GM19025 (cell line): Measurements from ENCODE around the gene NCOA7.
"Not testable (repeated sequence)": the region's sequence is repeated elsewhere in the genome, so short reads cannot be mapped to it uniquely, and the experiment has no call there.

ENCODE experiments used
- ATAC-seq: cut with Tn5 transposase; IDR thresholded peaks from one replicate; pipeline ENCODE4 v1.9.1; 2021; ENCODE audit warnings: mild to moderate bottlenecking, low read depth, moderate library complexity; ENCODE audit not compliant: unreplicated experiment

Gene NCOA7

DNA sequence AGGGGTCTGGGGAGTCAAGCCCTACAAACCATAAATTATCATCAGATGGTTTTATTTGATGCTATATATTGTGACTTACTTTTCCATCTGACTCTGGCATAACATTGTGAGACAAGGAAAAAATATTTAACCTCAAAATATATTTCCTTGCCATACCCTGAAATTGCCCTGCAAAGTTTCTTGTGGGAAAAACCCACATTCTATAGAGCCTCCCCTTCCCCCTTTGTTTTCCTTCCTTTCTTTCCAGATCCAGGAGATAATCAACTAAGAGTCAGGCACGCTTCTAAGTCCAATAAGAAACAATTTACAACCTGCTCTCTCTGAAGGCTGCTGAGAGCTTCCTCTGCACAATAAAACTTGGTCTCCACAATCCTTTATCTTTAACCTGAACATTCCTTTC is 148.3 kb downstream of the NCOA7 start:
- no peak for ATAC-seq

DNA sequence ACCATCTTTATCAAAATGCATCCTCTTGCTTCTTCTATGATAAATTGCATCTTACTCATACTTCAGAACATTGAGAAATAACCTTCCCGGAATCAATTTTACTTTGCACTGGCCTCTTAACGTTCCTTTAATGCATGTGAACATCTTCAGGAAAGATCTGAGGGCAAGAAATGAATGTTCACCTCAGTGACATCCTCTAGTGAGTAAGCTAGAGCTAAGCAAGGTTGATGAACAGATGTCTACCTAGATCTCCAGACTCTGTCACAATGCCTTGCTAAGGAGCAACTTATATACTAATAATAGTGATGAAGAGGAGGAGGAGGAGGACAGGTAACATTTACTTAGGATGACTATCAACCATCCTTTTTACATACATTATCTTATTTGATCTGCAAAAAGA is 149.0 kb downstream of the NCOA7 start:
- ATAC-seq: no peak

DNA sequence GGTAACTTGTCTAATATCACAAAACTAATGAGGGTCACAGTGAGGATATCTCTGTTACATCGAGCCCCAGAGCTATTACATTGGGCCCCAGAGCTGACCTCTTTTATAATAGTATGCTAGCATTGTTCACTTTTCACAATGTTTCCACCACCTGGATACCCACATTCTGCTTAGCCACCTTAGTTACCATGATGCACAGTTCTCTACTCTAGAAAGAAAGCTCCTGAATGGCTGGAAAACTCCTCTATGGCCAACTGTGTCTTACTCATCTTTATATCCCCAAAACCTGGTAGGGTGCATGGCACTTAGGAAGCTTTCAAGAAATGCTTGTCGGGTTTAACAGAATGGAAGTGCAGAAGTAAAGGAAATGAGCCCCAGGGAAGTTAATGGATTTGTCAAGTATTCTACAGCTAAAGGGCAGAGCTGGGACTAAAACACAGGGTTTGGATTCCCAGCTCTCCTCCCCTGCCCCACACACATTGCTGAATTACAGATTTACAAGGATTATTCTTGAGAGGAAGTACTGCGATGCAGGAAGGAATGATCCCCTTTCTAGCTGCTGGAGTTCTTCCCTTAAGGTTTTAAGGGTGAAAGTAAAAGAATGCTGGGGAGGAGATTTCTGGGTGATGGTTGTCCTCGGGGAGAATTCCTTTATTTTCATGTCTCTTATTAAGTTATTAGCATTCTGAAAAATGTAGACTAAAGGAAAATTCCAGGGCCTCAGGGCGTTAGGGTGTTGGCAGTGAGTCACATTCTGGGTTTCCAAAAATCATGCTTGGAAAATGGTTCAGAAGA is 149.7 kb downstream of the NCOA7 start:
- no peak for ATAC-seq

DNA sequence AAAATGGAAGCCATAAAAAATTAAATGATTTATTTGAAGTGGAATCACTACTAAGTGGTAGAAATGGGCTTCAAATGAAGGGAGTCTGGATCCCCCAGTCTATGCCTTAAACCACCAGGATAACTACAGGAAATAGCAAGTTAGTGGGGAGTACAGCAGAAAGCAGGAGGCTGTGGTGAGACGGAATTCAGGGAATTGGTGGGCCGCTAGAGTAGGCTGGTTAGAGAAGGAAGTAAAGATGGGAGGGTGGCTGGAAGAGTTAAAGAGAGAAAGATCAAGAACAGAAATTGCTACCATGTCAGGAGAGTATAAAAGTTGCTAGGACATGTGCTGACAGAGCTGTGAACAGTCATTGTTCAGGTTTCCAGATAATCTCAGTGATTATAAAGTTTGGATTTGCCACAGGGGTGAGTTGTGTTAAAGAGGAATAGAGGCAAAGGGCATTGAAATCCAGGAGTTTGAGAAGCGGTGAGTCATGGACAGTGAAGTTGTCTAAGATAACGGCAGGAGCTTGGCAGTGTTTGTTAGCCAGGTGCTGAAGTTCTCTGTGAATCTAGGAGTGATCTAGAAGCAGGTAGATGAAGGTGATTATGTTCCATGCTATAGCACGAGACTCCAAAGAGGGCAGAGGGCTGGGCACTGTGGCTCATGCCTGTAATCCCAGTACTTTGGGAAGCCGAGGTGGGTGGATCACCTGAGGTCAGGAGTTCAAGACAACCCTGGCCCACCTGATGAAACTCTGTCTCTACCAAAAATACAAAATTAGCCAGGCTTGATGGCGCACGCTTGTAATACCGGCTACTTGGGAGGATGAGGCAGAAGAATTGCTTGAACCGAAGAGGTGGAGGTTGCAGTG is 152.1 kb downstream of the NCOA7 start:
- ATAC-seq: no peak

DNA sequence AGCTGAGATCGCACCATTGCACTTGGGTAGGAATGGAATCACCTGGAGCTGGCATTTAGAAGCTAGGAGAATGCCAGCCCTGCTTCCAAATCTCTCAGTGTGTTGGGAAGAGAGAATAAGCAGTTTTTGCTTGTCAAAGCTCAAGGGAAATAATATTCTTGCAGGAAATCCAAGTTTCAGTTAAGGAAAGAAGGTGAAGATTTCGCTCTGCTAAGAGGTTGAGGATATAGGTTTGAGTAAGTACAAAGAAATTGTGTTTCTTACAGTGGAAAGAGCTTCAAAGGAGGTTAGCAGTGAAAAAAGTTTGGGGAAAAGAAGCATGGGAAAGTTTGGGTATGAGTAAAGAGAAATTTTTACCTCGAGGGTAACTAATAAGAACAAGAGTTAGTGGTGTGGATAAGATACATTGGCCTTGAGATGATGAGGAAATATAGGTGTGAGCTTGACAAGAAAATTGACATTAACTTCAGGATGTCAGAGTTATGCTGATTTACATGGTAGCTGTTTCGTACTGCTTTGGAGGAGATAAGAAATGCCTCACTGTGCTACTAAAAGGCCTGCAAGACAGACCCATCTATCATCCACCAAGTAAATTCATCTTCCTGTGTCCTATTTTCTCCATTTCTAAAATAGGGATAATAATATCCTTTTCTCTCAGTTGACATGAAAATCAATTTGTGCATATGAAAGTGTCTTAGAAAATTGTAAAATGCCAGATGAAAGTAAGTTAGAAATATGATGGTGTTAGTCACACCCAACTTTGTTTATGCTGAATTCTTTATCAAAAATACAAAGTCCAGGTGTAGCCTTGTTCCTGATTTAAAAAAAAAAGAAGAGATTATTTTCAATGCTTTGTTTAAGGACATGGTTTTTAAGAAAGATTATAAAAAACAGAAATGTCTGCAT is 153.0 kb downstream of the NCOA7 start:
- ATAC-seq: no peak

DNA sequence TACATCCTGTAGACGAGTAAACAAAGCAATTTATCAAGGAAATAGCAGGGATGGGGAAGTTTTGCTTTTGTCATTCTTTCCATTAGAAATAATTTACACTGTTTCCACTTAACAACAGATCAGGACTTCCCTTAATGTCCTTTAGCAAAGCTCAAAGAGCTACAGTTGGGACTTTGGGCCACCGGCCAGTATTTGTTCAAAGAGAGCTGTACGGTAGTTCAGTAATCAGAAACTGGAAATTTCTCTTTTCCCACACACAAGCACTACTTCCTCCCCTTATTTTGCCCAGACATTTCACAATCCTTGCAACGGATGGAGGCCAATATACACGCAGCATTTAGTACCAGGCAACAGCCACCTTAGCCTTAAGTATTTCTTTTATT is 153.7 kb downstream of the NCOA7 start:
- ATAC-seq: no peak

DNA sequence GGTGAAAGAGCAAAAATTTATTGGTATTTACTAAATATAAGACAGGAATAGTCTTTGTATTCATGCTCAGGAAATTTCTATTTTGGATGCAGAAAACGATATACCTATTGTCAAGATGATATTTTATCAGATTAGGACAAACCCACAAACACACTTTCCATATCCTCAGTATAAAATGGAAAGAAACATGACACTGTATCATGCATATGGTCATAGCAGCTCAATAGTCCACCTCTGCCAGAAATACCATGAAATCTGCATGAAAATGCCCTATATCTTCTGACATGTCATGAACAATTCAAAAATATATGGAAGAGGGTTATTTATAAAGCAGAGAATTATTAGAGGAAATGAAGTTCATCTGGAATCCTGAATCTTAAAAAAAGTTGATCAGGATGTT is 154.1 kb downstream of the NCOA7 start:
- ATAC-seq: no peak

DNA sequence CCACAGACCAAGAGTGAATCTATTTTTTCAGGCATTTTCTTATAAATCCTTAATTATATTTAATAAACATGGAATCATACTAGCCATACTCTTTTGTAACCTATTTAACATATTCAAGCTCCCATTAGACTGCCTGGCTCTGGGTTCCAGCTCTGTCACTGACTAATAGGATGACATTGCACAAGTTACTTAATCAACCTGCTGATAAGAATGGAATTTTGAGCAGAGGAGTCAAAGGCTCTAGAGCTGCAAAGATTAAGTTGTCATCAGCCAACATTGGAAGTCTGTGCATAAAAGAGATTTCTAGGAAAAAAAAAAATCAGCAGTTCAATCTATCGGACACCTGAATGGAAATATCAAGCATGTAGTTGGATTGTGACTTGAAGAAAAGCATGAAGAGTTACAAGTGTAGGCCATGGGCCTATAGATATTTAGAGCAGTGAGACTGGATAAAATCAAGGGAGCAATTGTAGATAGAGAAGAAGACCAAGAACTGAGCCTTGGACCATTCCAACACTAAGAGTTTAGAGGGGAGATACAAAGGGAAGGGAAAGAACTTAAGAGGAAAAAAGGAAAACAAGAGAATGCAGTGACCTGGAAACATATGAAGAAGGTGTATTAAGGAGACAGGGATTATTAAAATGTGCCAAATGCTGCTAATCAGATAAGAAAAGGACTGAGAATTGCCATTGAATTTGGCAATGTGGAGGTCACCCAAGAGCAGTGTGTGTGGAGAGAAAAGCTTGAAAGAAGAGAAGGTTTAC is 154.8 kb downstream of the NCOA7 start:
- ATAC-seq: no peak

DNA sequence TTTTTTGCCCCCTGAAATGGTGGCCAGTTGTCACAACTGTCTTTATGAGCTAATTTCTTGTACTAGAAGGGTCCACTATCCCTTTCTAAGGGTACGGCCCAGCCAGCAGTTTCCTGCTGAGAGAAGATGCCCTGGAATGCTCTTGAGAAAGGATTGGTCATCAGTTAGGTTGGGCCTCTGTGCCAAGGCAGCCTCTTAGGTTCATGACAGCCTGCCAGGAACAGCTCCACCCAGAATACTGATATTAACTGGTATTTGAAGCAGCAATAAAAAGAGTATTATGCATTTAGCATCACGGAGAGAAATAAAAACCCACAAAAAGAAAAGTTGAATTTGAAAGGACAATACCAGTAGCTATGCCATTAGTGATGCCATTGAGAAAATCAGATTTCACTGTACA is 156.9 kb downstream of the NCOA7 start:
- no peak for ATAC-seq

DNA sequence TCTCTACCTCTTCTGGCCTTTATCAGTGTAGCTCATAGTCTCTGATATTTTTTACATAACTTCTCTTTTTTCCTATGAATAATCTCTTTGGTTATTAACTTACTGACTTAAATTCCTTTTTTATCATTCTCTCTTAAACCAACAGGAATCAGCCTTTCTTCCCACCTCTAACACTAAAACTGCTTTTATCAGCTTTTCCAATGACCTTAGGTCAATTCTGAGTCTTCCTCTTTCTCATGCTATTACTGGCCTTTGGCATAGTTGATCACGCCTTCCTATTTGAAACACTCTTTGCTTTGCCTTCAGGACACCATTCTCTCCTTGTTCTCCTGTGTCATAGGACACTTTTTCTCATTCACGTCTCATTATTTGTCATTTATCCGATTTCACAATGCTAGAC is 157.7 kb downstream of the NCOA7 start:
- no peak for ATAC-seq

DNA sequence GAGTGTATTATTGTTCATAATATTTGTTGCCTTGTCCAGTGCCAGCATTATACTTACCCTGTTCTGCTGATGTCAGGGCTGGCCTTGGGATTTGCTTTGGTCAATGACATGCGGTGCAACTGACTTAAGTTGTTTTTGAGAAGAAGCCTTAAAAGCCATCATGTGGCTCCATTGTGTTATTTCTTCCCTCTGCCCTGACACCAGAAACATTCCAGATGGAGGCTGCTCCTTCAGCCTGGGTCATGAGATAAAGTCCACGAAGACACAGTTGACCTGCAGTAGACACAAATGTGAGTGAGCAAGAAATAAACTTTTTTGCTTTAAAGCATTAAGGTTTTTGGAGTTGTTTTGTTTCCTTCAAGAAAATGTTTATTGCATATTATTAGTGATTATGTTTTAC is 158.3 kb downstream of the NCOA7 start:
- ATAC-seq: no peak

DNA sequence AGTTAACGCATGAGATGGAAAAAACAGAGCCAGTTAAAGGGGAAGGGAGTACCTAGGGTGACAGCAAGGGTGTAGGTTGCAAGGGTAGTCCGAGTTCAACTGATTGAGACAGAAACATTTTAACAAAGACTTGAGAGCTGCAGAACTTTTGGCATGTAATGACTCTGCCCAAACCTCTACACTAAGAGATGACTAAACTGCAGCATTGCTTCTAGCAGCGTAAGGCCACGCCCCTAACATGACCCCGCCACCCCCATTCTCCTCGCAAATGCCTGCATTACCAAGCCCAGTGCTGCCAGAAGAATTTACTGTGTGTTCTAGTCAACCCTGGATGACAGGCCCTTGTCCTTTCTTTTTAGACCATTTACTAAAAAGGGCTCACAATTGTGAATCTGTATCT is 159.5 kb downstream of the NCOA7 start:
- no peak for ATAC-seq

DNA sequence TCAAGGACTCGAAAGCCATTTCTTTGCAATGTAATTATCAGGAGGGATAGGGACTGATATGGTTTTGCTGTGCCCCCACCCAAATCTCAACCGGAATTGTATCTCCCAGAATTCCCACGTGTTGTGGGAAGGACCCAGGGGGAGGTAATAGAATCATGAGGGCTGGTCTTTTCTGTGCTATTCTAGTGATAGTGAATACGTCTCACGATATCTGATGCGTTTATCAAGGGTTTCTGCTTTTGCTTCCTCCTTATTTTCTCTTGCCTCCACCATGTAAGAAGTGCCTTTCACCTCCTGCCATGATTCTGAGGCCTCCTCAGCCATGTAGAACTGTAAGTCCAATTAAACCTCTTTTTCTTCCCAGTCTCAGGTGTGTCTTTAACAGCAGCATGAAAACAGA is 160.0 kb downstream of the NCOA7 start:
- ATAC-seq: not testable (repeated sequence)

DNA sequence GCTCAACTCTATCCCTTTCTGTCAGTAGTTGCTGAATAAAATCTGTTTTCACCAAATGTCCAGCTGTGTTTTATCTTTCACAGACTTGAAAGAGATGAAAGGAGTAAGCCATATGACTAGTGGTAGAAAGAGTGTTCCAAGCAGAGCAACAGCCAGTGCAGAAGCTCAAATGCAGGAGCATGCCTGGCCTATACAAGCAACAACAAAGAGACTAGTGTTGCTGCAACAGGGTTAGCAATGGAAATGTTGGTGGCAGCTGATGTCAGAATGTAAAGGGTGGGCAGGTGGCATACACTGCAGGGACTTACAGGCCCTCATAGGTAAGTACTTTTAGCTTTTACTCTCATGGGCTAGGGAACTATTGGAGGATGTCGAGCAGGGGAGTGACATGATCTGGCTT is 160.6 kb downstream of the NCOA7 start:
- ATAC-seq: no peak

DNA sequence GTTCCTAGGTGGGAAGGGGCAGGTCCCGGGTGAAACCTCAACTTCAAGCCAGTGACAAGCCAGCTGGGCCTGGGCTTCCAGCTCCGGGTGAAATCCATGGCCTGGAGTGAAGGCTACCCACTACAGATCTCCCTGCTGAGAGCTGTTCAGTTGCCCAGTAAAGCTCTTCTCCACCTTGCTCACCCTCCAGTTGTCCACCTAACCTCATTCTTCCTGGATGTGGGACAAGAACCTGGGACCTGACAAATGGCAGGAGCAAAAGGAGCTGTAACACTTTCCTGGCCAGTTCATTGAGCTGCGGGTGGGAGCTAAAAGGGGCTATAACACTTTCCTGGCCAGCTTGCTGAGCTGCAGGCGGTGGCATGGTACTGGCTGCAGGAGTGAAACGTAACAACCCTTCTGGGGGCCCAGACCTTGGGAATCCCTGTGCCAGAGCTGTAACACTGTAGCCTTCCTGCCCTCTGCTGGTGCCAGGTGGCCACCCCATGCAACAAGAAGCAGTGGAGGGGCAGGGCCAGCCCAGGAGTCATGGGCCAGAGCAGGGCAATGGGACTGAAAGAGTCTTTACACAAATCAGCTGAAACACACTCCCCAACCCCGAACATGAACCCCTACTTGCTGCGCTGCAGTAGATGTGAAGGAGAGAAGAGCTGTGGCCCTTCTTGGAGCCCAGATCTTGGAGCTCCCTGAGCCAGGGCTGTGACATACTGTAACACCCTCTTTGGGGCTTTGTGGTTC is 162.2 kb downstream of the NCOA7 start:
- no peak for ATAC-seq

DNA sequence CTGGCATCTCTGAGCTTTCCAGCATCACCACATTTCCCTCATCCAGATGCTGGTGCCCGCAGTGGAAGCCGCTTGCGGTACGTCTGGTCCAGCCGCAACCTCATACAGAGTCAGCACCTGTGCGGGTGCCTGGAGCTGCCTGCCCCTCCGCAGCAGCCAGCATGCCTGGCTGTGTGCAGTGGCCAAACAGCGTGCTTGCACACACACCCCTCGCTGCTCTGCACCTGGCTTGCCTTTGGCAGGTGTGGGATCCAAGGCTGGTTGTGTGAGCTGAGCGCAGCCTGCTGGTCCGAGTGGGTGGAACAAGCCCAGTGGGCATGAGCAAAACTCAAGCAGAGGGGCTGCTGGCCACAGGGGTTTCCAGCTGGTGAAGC is 162.7 kb downstream of the NCOA7 start:
- no peak for ATAC-seq

DNA sequence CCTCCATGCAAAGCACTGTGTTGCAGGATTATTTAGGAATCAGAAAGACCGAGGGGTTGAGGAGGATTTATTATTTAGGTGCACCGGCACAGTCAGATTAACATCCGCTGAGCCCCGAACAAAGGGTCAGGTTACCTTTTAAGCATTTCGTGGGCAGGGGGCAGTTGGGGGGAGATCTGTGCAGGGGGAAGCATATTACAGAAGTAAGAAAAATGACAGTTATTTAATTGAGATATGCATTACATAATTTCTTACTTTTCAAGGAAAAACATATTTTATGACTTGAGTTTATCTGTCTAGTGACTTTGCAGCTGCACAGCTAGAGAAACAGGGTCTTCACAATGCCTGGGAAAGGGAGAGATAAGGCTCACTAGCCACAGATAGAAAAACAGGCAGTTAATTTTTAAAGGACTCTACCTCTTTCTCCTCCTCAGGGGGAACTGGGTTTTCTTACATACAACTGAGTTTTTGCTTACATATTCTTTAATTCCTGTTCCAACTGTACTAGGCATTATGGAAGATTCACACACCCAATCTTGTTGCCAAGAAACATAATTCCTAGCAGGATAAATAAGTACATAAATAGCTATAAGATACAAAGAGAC is 164.1 kb downstream of the NCOA7 start:
- no peak for ATAC-seq

DNA sequence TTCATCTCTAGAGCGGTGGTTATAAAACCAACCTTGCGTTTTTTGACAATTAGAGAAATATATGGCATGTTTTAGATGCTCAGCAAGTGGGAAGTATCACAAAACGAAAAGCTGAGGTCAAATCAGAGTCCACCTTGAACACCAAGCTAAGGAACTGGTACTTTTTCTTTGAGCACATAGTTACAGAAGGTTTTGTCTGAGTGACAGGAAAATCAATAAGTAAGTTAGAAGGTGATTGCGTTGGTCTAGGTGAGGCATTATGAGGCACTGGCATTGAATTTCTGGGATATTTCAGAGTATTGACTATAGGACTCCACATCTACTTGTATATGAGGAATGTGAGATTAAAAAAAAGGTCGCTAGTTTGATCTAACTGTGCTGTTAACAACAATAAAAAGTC is 165.2 kb downstream of the NCOA7 start:
- no peak for ATAC-seq
